Measurements from ENCODE around the gene ATF7IP2. TPM values are rescaled to one million over a fixed set of nuclear protein-coding genes. Genes with fewer than 3 reads are reported as not detected.
"Not testable (repeated sequence)": the region's sequence is repeated elsewhere in the genome, so short reads cannot be mapped to it uniquely, and the experiment has no call there.

Gene ATF7IP2
- polyA plus RNA-seq, 6 donors from 2014 or later: 67.9 to 172 (median 110) TPM

DNA sequence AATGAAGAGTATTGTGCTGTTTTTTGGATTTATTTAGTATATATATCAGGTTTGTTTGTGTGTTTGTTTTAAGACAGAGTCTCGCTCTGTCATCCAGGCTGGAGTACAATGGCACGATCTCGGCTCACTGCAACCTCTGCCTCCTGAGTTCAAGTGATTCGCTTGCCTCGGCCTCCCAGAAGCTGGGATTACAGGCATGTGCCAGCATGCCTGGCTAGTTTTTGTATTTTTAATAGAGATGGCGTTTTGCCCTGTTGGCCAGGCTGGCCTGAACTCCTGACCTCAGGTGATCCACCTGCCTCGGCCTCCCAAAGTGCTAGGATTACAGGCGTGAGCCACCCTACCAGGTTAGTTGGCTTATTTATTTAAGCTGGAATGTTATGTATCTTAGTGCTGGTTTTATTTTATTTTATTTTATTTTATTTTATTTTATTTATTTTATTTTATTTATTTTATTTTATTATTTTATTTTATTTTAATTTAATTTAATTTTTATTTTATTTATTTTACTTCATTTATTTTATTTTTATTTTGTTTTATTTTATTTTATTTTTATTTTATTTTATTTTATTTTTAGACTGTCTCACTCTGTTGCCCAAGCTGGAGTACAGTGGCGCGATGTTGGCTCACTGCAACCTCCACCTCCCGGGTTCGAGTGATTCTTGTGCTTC lies 43.6 kb downstream of the ATF7IP2 start:
- H3K4me3 Mint-ChIP-seq; ATAC-seq (ENCODE audit: low read depth in 2 of 2); H3K27ac Mint-ChIP-seq; DNase-seq; H3K27me3 Mint-ChIP-seq; H3K4me1 Mint-ChIP-seq; H3K9me3 Mint-ChIP-seq: not testable (repeated sequence)
- H3K36me3 Mint-ChIP-seq: peaks cover 22% of the 10 kb centered on the region in 2 donors

DNA sequence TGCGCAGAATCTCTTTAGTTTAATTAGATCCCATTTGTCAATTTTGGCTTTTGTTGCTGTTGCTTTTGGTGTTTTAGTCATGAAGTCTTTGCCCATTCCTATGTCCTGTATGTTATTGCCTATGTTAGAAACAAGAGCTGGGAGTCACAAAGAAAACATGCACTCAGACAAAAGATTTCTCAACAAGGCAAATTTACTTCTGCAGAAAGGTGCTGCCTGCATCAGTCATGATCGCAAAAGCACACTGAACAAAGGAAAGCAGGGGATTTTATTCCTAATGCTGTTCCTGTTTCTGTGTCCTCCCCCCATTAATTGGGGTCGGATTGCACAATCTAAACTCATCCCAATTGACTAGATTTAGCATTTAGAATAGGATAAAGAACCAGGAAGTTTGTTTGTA lies 55.9 kb downstream of the ATF7IP2 start:
- H3K9me3 Mint-ChIP-seq: peaks cover 5 to 61% (median 55%) of the 10 kb centered on the region in 7 donors

DNA sequence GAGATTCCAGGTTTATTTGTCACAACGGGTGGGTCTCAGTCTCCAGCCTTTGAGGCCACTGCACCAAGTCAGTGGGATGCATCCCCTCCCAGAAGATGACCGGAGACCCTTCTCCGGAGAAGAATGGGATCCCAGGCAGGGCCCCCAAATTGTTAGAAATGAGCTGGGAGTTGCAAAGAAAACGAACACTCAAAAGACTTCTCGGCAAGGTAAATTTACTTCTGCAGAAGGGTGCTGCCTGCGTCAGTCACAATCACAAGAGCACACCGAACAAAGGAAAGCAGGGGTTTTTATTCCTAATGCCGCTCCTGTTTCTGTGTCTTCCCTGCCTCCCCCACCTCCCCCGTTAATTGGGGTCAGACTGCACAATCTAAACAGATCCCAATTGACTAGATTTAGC lies 61.4 kb downstream of the ATF7IP2 start:
- peak overlapping the region in 2 of 6 donors; percentile 53 to 54 for H3K27ac Mint-ChIP-seq
- H3K9me3 Mint-ChIP-seq: peaks cover 13 to 84% (median 76%) of the 10 kb centered on the region in 7 donors
- H3K27me3 Mint-ChIP-seq: no peaks in the 10 kb centered on the region
- DNase-seq: no peak
- peak overlapping the region in 1 of 8 donors; percentile 66 for H3K4me3 Mint-ChIP-seq
- H3K4me1 Mint-ChIP-seq: peaks cover 0 to 5% (median 5%) of the 10 kb centered on the region in 3 donors
- ATAC-seq (ENCODE audit: low read depth in 2 of 2): no peak
- H3K36me3 Mint-ChIP-seq: peaks cover 77 to 92% of the 10 kb centered on the region in 2 donors

More for the DNA sequence above, 55.9 kb downstream of the ATF7IP2 start:
- Mint-ChIP-seq H3K27ac (no peak overlapping the region), H3K27me3 (no peaks in the 10 kb centered on the region), H3K4me3 (peak overlapping the region in 1 of 8 donors; percentile 60), H3K4me1 (no peaks in the 10 kb centered on the region), H3K36me3 (peaks cover 60 to 64% of the 10 kb centered on the region in 2 donors)
- no peak for DNase-seq
- ATAC-seq (ENCODE audit: low read depth in 2 of 2): no peak

GRCh38 chr16:10452208-10453158 lies 66.6 kb downstream of the ATF7IP2 start:
- H3K27ac Mint-ChIP-seq; ATAC-seq (ENCODE audit: low read depth in 2 of 2); DNase-seq; H3K27me3 Mint-ChIP-seq: not testable (repeated sequence)
- peak overlapping the region in 1 of 8 donors; percentile 36 for H3K4me3 Mint-ChIP-seq
- H3K4me1 Mint-ChIP-seq: peaks cover 0 to 10% (median 5%) of the 10 kb centered on the region in 3 donors
- peaks cover 41 to 59% of the 10 kb centered on the region in 2 donors for H3K36me3 Mint-ChIP-seq
- peaks cover 4 to 38% (median 29%) of the 10 kb centered on the region in 7 donors for H3K9me3 Mint-ChIP-seq

GRCh38 chr16:10453159-10453510 lies 67.3 kb downstream of the ATF7IP2 start:
- peak overlapping the region in 1 of 8 donors; percentile 25 for H3K4me3 Mint-ChIP-seq
- no peak for ATAC-seq (ENCODE audit: low read depth in 2 of 2)

DNA sequence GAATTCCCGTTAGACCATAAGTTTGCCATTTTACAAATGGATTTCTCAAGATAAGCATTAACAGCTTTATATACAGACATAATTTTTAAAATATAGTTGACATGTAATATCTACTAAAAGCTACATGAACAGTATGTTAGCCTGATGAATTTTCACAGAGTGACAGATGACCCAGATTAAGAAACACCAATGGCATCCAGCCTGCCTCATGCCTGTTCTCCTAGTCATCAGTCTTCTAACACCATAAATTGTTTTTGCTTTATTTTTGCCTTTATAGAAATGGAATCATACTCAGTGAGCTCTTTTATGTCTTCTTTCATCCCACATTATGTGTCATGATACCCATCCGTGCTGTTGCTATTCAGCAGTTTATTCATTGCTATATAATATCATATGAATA lies 80.0 kb downstream of the ATF7IP2 start:
- no peaks in the 10 kb centered on the region for H3K9me3 Mint-ChIP-seq
- H3K27me3 Mint-ChIP-seq: no peaks in the 10 kb centered on the region
- peak overlapping the region in 1 of 6 donors; percentile 5 for H3K27ac Mint-ChIP-seq
- no peak overlapping the region for H3K4me3 Mint-ChIP-seq
- ATAC-seq (ENCODE audit: low read depth in 2 of 2) (no peak), DNase-seq (no peak)
- H3K36me3 Mint-ChIP-seq: peaks cover 19 to 32% of the 10 kb centered on the region in 2 donors
- H3K4me1 Mint-ChIP-seq: no peaks in the 10 kb centered on the region

More at GRCh38 chr16:10453159-10453510, 67.3 kb downstream of the ATF7IP2 start:
- H3K4me1 Mint-ChIP-seq: peaks cover 0 to 10% (median 5%) of the 10 kb centered on the region in 3 donors
- peaks cover 39 to 54% of the 10 kb centered on the region in 2 donors for H3K36me3 Mint-ChIP-seq
- peaks cover 3 to 32% (median 23%) of the 10 kb centered on the region in 7 donors for H3K9me3 Mint-ChIP-seq
- DNase-seq: no peak
- H3K27me3 Mint-ChIP-seq: no peaks in the 10 kb centered on the region
- H3K27ac Mint-ChIP-seq: no peak overlapping the region

GRCh38 chr16:10466313-10466712 lies 80.5 kb downstream of the ATF7IP2 start:
- ATAC-seq (ENCODE audit: low read depth in 2 of 2) (no peak), DNase-seq (no peak)
- Mint-ChIP-seq H3K36me3 (peaks cover 19 to 31% of the 10 kb centered on the region in 2 donors), H3K4me3 (no peak overlapping the region), H3K27ac (peak overlapping the region in 1 of 6 donors; percentile 5), H3K27me3 (no peaks in the 10 kb centered on the region), H3K9me3 (no peaks in the 10 kb centered on the region), H3K4me1 (no peaks in the 10 kb centered on the region)

DNA sequence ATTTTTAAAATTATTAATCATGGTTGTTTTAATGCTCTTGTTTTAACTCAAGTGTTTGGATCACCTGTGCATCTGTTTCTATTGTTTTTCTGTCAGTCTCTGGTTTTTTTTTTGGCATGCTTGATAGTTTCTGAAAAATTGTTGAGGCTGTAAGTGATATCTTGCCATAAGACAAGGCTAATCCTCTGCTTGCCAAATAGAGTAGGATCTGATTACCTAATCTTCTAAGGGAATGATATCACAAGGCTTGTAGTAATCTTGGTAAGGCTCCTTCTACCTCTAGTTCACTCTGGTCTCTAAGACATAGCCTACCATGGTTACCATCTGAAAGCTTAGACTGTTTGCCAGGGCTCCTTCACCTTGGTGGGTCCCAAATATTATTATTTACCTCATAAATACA lies 81.0 kb downstream of the ATF7IP2 start:
- DNase-seq (no peak), ATAC-seq (ENCODE audit: low read depth in 2 of 2) (no peak)
- Mint-ChIP-seq H3K27ac (no peak overlapping the region), H3K4me1 (no peaks in the 10 kb centered on the region), H3K36me3 (peaks cover 19 to 25% of the 10 kb centered on the region in 2 donors), H3K4me3 (no peak overlapping the region), H3K9me3 (no peaks in the 10 kb centered on the region), H3K27me3 (no peaks in the 10 kb centered on the region)

DNA sequence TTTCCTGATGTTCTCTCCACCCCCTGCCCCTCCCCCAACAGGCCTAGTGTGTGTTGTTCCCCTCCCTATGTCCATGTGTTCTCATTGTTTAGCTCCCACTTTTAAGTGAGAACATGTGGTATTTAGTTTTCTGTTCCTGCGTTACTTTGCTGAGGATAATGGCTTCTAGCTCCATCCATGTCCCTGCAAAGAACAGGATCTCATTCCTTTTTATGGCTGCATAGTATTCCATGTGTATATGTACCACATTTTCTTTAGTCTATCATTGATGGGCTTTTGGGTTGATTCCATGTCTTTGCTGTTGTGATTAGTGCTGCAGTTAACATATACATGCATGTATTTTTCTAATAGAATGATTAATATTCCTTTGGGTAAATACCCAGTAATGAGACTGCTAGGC lies 90.8 kb downstream of the ATF7IP2 start:
- ATAC-seq (ENCODE audit: low read depth in 2 of 2); H3K4me3 Mint-ChIP-seq; H3K27me3 Mint-ChIP-seq; H3K4me1 Mint-ChIP-seq; DNase-seq: not testable (repeated sequence)
- Mint-ChIP-seq H3K9me3 (peaks cover 4 to 22% (median 14%) of the 10 kb centered on the region in 7 donors), H3K36me3 (peaks cover 26 to 29% of the 10 kb centered on the region in 2 donors), H3K27ac (peak overlapping the region in 1 of 6 donors; percentile 26)

DNA sequence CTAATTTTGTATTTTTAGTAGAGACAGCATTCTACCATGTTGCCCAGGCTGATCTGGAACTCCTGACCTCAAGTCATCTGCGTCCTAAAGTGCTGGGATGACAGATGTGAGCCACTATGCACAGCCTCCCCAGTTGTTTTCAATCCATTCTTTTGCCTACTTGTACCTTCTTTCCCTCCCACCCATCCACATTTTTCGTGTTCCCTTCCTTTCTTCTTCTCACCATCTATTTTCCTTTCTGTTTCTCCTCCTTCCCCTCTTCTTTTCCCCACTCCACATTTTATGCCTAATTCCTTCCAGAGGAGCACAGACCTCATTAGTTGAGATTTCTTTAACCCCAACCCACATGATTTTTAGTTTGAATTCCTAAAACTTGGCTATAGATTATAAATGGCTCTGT lies 94.3 kb downstream of the ATF7IP2 start:
- H3K36me3 Mint-ChIP-seq: peaks cover 8 to 36% of the 10 kb centered on the region in 2 donors
- H3K27me3 Mint-ChIP-seq: no peaks in the 10 kb centered on the region
- DNase-seq: no peak
- H3K4me3 Mint-ChIP-seq: peak overlapping the region in 1 of 8 donors; percentile 26
- H3K9me3 Mint-ChIP-seq: peaks cover 0 to 26% (median 10%) of the 10 kb centered on the region in 7 donors
- ATAC-seq (ENCODE audit: low read depth in 2 of 2): no peak
- H3K27ac Mint-ChIP-seq: peak overlapping the region in 2 of 6 donors; percentile 47 to 71
- peaks cover 0 to 5% (median 1%) of the 10 kb centered on the region in 3 donors for H3K4me1 Mint-ChIP-seq

DNA sequence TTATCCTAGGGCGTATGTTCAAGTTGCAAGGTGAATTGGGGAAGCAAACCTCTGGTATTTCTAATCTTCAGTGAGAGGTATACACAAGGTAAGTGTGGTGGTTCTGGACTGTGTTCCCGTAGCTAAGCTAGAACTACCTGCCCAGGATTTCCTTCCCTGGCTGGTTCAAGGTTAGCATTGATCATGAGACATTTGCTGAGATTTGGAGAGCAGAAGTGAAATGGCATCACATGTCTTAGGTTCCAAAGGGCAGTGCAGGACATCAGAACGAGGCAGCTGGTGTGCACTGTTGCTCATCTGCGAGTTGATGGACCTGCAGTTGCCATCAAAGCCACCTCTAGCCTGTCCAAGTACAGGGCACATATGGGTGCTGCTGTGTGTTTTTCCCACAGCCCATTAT lies 99.3 kb downstream of the ATF7IP2 start:
- Mint-ChIP-seq H3K27ac (peak overlapping the region in 2 of 6 donors; percentile 34 to 58), H3K4me1 (peaks cover 7 to 13% (median 11%) of the 10 kb centered on the region in 3 donors), H3K27me3 (no peaks in the 10 kb centered on the region), H3K9me3 (peaks cover 6 to 38% (median 24%) of the 10 kb centered on the region in 7 donors), H3K4me3 (peak overlapping the region in 1 of 8 donors; percentile 15), H3K36me3 (peaks cover 16 to 39% of the 10 kb centered on the region in 2 donors)
- no peak for ATAC-seq (ENCODE audit: low read depth in 2 of 2)
- DNase-seq: no peak

DNA sequence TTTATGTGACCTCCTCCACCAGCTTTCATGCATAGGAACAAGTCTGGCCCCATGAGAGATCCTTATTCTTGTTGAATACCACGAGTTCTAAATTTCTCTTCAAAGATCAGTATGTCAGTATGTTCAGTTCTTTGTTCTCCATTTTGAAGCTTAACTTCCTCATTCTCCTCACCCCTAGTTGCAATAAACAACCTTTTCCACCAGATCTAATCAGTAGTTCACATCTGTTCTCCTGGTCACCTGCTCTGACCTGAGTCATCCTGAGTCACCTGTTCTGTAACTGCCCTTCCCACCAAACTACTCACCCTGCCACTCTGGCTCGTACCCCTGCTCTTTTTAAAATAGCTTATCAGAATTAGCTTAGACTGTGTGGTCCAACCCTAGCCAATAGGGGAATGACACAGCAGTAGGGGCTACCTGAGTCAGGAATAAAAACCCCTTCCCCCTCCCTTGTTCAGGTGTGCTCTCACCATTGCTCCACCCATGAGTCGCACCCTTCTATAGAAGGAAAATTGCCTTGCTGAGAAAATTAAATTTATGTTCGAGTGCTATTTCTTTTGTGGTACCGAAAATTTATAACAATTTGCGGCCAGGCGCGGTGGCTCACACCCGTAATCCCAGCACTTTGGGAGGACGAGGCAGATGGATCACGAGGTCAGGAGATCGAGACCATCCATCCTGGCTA lies 100.0 kb downstream of the ATF7IP2 start:
- Mint-ChIP-seq H3K27me3 (no peaks in the 10 kb centered on the region), H3K36me3 (peaks cover 16 to 39% of the 10 kb centered on the region in 2 donors), H3K4me1 (peaks cover 7 to 13% (median 11%) of the 10 kb centered on the region in 3 donors), H3K4me3 (peak overlapping the region in 4 of 8 donors; percentile 3 to 67 (median 12)), H3K9me3 (peaks cover 6 to 38% (median 24%) of the 10 kb centered on the region in 7 donors), H3K27ac (peak overlapping the region in 5 of 6 donors; percentile 23 to 86 (median 30))
- no peak for DNase-seq
- peak; percentile 41 to 64 for ATAC-seq (ENCODE audit: low read depth in 2 of 2)

- H3K27ac Mint-ChIP-seq: no peak overlapping the region
- DNase-seq: no peak
- peaks cover 7 to 12% (median 10%) of the 10 kb centered on the region in 3 donors for H3K4me1 Mint-ChIP-seq
- H3K36me3 Mint-ChIP-seq: peaks cover 14 to 19% of the 10 kb centered on the region in 2 donors
- no peak overlapping the region for H3K4me3 Mint-ChIP-seq
- H3K9me3 Mint-ChIP-seq: peaks cover 6 to 46% (median 32%) of the 10 kb centered on the region in 7 donors
- H3K27me3 Mint-ChIP-seq: no peaks in the 10 kb centered on the region
- no peak for ATAC-seq (ENCODE audit: low read depth in 2 of 2)
Observed at GRCh38 chr16:10490141-10490540, 104.3 kb downstream of the ATF7IP2 start.

Measured in naive B cell (primary cell).